ENCODE data around the gene STRADA.

STRADA gene

DNA sequence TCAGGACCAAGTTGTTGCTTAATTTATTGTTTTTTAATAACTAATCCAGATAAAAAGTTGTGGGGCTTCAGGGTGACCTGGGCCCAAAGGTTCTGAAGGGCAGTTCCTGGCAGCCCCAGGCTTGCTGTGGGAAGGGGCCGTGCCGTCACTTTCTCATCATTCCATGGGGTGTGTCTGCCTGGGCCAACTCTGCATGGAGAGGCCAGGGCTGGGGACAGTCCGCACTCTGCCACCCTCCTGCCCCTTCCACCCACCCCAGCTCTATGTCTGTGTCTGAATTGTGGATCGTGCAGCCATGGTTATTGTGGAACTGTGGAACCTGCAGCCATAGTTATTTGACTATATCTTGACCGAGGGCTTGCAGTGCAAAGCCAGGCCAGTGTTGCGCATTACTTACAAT, 45.7 kb downstream of the STRADA start:
- no peak for DNase-seq (ENCODE audit: low spot score)
- TF ChIP-seq, protein P1, sequence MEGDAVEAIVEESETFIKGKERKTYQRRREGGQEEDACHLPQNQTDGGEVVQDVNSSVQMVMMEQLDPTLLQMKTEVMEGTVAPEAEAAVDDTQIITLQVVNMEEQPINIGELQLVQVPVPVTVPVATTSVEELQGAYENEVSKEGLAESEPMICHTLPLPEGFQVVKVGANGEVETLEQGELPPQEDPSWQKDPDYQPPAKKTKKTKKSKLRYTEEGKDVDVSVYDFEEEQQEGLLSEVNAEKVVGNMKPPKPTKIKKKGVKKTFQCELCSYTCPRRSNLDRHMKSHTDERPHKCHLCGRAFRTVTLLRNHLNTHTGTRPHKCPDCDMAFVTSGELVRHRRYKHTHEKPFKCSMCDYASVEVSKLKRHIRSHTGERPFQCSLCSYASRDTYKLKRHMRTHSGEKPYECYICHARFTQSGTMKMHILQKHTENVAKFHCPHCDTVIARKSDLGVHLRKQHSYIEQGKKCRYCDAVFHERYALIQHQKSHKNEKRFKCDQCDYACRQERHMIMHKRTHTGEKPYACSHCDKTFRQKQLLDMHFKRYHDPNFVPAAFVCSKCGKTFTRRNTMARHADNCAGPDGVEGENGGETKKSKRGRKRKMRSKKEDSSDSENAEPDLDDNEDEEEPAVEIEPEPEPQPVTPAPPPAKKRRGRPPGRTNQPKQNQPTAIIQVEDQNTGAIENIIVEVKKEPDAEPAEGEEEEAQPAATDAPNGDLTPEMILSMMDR (IDR thresholded peaks at IDR 0.05; ENCODE audit: extremely low read depth, missing control alignments) = no peak

DNA sequence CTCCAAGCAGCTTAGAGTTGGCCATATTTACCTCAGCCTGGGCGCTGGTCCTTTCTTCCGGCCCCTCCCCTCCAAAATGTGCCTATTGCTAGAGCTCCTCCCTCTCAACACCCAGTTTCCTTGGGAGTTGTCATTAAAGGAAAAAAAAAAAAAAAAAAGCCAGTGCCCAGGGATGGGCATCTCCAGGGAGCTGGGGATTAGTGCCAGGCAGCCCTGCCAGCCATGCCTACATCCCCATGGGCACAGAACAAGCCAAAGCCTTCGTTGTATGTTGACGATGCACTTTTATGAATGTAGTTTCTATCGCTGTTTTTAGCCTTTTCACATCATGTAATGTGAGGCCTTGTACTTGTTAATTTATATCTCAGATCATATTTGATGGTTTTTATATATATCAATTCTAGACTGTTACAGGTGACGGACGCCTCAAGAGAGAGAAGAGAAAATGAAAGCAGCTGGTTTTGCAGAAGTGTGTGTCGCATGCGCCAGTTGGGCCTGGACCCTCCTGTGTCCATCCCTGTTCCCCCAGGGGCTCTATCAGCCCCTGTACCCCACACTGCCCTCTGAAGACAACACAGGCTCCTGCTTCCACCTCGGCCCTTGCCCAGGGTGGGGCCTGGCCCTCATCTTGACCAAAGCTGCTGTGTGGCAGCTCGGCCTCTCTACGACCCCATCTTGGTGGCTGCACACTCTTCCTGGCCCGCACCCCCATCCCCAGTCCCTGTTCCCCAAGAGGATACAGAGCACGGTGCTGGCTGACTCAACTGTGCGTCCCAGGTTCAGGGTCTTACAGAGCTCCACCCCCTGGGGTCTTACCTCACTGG, 46.4 kb downstream of the STRADA start:
- TF ChIP-seq, protein P1 (IDR thresholded peaks at IDR 0.05; ENCODE audit: extremely low read depth, missing control alignments) = no peak

DNA sequence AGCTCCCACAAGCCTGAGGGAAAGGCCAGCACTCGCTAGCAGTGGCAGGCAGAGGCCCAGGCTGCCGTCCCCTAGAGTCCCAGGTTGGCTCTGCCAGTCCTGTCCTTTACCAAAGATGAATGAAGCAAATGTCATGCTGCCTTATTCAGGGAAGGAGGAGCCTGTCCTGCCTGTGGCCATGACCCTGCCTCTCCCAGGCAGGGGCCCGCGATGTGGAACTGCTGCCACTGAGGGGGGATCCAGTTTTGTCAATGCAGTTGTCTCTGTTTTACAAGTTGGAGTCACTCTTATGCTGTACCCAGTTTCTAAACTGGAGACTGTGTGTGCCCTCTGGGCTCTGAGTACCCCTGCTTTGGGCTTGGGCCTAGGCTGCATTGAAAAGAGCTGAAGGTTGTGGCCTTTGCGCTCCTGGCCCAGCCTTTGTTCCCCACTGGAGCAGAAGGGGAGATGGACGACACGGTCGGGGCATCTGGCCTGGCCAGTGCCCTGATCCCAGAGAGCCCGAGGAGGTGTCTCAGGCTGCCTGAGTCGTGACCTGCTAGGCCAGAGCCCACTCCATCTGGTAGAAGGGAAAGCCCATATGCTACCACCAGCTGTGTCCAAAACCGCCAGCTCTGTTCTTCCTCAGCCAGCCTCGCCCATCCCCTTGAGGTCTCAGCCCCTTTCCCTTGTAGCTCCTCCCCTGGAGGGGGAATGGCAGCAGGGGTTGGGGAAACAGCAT, 47.2 kb downstream of the STRADA start:
- TF ChIP-seq, protein P1 (IDR thresholded peaks at IDR 0.05; ENCODE audit: extremely low read depth, missing control alignments) = no peak
- no peak for DNase-seq (ENCODE audit: low spot score)

More for the DNA sequence above, 46.4 kb downstream of the STRADA start:
- DNase-seq (ENCODE audit: low spot score) = peak; percentile 56

DNA sequence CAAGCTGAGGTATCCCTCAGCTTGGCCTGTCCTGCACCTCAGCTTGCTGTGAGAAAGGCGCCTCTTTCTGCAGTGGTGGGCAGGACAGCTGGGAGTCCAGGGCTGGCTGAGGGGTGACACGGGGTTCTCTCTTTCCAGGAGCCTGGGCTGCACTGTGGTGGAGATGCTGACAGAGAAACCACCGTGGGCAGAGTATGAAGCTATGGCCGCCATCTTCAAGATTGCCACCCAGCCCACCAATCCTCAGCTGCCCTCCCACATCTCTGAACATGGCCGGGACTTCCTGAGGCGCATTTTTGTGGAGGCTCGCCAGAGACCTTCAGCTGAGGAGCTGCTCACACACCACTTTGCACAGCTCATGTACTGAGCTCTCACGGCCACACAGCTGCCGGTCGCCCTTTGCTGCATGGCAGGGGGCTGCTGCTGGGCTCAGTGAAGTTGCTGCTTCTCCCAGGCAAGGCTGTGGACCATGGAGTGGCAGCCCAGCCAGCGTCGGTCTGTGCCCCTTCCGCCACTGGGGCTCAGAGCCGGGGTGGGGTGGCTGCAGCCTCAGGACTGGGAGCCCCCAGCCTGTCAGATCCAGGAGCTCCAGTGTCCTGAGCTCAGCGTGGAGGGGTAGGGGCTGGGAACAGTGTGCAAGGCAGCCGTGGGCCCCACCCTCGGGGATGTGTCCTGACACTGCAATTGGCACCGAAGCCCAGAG, 48.0 kb downstream of the STRADA start:
- no peak for DNase-seq (ENCODE audit: low spot score)
- TF ChIP-seq, protein P1 (IDR thresholded peaks at IDR 0.05; ENCODE audit: extremely low read depth, missing control alignments) = no peak

DNA sequence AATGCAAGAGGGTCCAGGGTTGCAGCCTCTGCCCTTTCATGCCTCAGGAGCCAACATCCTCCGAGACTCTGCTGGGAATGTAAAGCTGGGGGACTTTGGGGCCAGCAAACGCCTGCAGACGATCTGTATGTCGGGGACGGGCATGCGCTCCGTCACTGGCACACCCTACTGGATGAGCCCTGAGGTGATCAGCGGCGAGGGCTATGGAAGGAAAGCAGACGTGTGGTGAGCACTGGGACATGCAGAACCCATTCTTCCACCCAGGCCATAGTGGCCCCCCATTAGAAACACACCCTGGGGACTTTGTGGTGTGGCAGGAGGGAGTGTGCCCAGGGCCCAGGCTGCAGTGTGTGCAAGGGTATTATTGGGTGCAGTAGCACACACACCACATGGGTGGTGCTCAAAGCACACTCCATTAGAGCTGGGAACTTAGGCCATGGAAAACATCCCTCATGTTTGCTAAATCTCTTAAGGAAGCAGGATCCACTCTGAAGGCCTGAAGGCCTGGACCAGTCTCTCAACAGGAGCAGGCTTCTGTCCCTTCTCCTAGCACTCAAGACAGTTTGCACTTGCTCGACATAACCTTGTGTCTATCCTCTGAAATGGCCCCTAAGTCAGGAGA, 49.3 kb downstream of the STRADA start:
- TF ChIP-seq, protein P1 (IDR thresholded peaks at IDR 0.05; ENCODE audit: extremely low read depth, missing control alignments) = no peak
- no peak for DNase-seq (ENCODE audit: low spot score)

DNA sequence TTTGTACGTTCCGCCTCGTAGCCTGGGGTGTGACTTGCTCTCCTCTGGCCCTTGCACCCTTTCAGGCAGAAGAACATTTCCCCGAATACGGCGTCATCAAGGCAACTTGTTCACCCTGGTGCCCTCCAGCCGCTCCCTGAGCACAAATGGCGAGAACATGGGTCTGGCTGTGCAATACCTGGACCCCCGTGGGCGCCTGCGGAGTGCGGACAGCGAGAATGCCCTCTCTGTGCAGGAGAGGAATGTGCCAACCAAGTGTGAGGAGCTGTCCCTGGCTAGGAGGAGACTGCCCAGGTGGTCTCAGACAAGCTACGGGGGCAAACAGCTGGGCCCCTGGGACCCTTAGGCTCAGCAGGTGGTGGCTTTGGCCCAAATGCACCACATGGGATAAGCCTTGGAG, 52.1 kb downstream of the STRADA start:
- no peak for DNase-seq (ENCODE audit: low spot score)
- TF ChIP-seq, protein P1 (IDR thresholded peaks at IDR 0.05; ENCODE audit: extremely low read depth, missing control alignments) = no peak
